ENCODE data around the gene SMARCB1.

DNA sequence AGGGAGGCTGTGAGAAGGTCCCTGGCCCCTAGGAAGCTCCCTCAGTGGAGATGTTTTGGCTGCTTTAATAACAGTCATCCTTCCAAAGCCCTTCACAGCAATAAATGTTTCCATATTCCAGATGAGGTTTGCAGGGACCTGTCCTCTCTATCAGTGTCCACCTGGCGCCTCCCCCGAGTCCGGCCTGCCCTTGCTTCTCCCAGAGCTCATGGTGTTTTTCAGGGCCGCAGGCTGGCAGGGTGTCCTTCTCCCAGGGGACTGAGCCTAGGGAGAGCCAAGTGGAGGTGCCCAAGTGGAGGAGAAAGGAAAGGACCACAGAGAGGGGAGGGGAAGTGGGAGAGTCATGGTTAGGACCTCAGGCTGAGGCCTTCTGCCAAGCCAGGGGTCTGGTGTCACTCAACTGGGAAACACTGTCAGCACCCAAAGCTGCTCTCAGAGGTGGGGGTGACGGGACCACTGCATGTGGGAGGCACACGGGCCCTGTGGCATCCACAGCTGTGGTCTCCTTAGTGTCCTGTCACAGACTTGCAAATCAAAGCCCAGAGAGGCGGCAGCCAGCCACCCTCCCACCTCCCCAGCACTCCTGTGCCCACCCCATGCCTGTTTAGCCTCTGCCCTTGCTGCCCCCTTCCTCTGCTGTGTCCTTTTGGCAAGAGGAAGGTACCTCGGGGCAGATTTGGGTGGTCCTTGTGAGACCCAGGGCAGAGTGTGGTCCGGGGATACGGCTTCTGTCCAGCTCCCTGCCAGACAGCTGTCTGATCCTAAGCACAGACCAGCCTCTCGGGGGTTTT, 45.7 kb downstream of the SMARCB1 start:
- TF ChIP-seq, protein P1, sequence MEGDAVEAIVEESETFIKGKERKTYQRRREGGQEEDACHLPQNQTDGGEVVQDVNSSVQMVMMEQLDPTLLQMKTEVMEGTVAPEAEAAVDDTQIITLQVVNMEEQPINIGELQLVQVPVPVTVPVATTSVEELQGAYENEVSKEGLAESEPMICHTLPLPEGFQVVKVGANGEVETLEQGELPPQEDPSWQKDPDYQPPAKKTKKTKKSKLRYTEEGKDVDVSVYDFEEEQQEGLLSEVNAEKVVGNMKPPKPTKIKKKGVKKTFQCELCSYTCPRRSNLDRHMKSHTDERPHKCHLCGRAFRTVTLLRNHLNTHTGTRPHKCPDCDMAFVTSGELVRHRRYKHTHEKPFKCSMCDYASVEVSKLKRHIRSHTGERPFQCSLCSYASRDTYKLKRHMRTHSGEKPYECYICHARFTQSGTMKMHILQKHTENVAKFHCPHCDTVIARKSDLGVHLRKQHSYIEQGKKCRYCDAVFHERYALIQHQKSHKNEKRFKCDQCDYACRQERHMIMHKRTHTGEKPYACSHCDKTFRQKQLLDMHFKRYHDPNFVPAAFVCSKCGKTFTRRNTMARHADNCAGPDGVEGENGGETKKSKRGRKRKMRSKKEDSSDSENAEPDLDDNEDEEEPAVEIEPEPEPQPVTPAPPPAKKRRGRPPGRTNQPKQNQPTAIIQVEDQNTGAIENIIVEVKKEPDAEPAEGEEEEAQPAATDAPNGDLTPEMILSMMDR (conservative IDR thresholded peaks at IDR 0.05; ENCODE audit: low read depth, low read length), result no peak
- no peak for TF ChIP-seq EZH2 (IDR thresholded peaks at IDR 0.05; ENCODE audit: borderline replicate concordance, low read depth, low read length, poor library complexity, severe bottlenecking)
